Vagina (tissue), 2 donors: ENCODE data around the gene WNT6.

Source experiments
- POLR2A ChIP-seq, 2 donors: fragments of 450-650 bp; IDR thresholded peaks; one replicate each; pipeline ENCODE4 v1.6.1; 2017; ENCODE audit warnings: antibody characterized with exemption in 2 of 2, mild to moderate bottlenecking in 2 of 2, moderate library complexity in 2 of 2
- POLR2AphosphoS5 ChIP-seq, 2 donors: sonication (generic); formaldehyde crosslinking; IDR thresholded peaks; one replicate each; pipeline ENCODE4 v1.9.0; 2017; ENCODE audit warnings: antibody characterized with exemption in 2 of 2, mild to moderate bottlenecking in 2 of 2, low read depth in 1 of 2; ENCODE audit not compliant: insufficient read depth in 1 of 2
- TF ChIP-seq, protein P1 (sequence below), 3 experiments: fragments of 450-650 bp in 2 of 3; fragments of 200-600 bp in 1 of 3; sonication (generic) in 1 of 3; IDR thresholded peaks; one replicate each; pipeline ENCODE4 v1.5.1; 2017 to 2019; ENCODE audit warnings: antibody characterized with exemption in 3 of 3, mild to moderate bottlenecking in 2 of 3, moderate library complexity in 2 of 3

DNA sequence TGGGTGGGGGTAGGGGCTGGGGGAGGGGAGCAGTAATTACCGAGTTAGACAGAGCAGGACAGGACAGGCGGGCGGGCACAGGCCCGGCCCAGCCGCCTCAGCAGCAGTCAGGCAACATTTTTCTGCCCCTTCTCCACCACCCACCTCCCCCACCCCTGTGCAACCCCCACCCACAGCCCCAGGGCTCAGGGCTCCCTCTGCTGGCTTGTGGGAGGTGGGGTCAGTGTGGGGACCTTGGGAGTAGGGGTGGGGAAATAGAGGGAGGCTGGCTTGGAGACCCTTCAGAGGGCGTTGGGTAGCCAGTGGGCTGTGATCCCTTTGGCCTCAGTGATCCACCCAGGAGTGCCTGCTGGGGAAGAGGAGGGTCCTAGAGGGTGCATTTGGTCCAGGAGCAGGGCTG is 6.4 kb downstream of the WNT6 start:
- TF ChIP-seq, protein P1, sequence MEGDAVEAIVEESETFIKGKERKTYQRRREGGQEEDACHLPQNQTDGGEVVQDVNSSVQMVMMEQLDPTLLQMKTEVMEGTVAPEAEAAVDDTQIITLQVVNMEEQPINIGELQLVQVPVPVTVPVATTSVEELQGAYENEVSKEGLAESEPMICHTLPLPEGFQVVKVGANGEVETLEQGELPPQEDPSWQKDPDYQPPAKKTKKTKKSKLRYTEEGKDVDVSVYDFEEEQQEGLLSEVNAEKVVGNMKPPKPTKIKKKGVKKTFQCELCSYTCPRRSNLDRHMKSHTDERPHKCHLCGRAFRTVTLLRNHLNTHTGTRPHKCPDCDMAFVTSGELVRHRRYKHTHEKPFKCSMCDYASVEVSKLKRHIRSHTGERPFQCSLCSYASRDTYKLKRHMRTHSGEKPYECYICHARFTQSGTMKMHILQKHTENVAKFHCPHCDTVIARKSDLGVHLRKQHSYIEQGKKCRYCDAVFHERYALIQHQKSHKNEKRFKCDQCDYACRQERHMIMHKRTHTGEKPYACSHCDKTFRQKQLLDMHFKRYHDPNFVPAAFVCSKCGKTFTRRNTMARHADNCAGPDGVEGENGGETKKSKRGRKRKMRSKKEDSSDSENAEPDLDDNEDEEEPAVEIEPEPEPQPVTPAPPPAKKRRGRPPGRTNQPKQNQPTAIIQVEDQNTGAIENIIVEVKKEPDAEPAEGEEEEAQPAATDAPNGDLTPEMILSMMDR (IDR thresholded peaks at IDR 0.05): no peak
- TF ChIP-seq POLR2A (IDR thresholded peaks at IDR 0.05) (no peak), POLR2AphosphoS5 (IDR thresholded peaks at IDR 0.05; ENCODE audit: insufficient read depth in 1 of 2, low read depth in 1 of 2) (no peak)
